Smooth muscle cell of the pulmonary artery (primary cell): ENCODE results near the gene KRTAP20-4. TPM values are rescaled to one million over a fixed set of nuclear protein-coding genes. Genes with fewer than 3 reads are reported as not detected.

Experiments
- total RNA-seq: library from RNA; depleted of rRNA; stranded (reverse); fragments of >200 nt; gene quantifications from 2 replicates; pipeline ENCODE4 v1.2.3, GENCODE V29; 2014

Gene KRTAP20-4
- not detected in 2 replicates for total RNA-seq

GRCh38 chr21:30620522-30620921, at the start of gene KRTAP20-4:
KRTAP20-4 (plus strand) TSS chr21:30620627.

GRCh38 chr21:30590297-30590696, 30.1 kb upstream of the KRTAP20-4 start, which contains the start of gene KRTAP22-2:
KRTAP22-2 (minus strand) TSS chr21:30590397.

GRCh38 chr21:30592140-30592539, 28.3 kb upstream of the KRTAP20-4 start, which contains the start of gene KRTAP6-3:
KRTAP6-3 (plus strand) TSS chr21:30592440; CDS start chr21:30592446, 6 bp downstream.

GRCh38 chr21:30598802-30599201, 21.6 kb upstream of the KRTAP20-4 start, which contains the start of gene KRTAP6-2:
KRTAP6-2 (minus strand) TSS chr21:30598902; CDS start chr21:30598874, 28 bp downstream.

GRCh38 chr21:30600787-30601186, 19.6 kb upstream of the KRTAP20-4 start, which contains the start of gene KRTAP22-1:
KRTAP22-1 (plus strand) TSS chr21:30601087.

GRCh38 chr21:30613836-30614235, 6.6 kb upstream of the KRTAP20-4 start, which contains the start of gene KRTAP6-1:
KRTAP6-1 (minus strand) TSS chr21:30613930; CDS start chr21:30613904, 26 bp downstream.

GRCh38 chr21:30616125-30616524, 4.3 kb upstream of the KRTAP20-4 start, which contains the start of gene KRTAP20-1:
KRTAP20-1 (plus strand) TSS chr21:30616425; CDS start chr21:30616455, 30 bp downstream.

GRCh38 chr21:30634906-30635305, 14.5 kb downstream of the KRTAP20-4 start, which contains the start of gene KRTAP20-2:
KRTAP20-2 (plus strand) TSS chr21:30635206; CDS start chr21:30635264, 58 bp downstream.

GRCh38 chr21:30642564-30642963, 22.1 kb downstream of the KRTAP20-4 start, which contains the start of gene KRTAP20-3:
KRTAP20-3 (plus strand) TSS chr21:30642864.

Other genes with a start within 250 kb of the KRTAP20-4 start
- not detected in 2 replicates for gene KRTAP13-2, start 248.4 kb upstream of the KRTAP20-4 start, total RNA-seq
- not detected in 2 replicates for gene KRTAP13-1, start 224.6 kb upstream of the KRTAP20-4 start, total RNA-seq
- gene KRTAP13-3, start 194.7 kb upstream of the KRTAP20-4 start, total RNA-seq: not detected in 2 replicates
- gene KRTAP13-4, start 190.4 kb upstream of the KRTAP20-4 start, total RNA-seq: not detected in 2 replicates
- gene KRTAP15-1, start 180.4 kb upstream of the KRTAP20-4 start, total RNA-seq: not detected in 2 replicates
- not detected in 2 replicates for gene KRTAP19-1, start 140.3 kb upstream of the KRTAP20-4 start, total RNA-seq
- gene KRTAP19-2, start 133.2 kb upstream of the KRTAP20-4 start, total RNA-seq: not detected in 2 replicates
- gene KRTAP19-3, start 128.6 kb upstream of the KRTAP20-4 start, total RNA-seq: not detected in 2 replicates
- not detected in 2 replicates for gene KRTAP19-4, start 123.5 kb upstream of the KRTAP20-4 start, total RNA-seq
- not detected in 2 replicates for gene KRTAP19-5, start 118.5 kb upstream of the KRTAP20-4 start, total RNA-seq
- gene KRTAP19-6, start 78.8 kb upstream of the KRTAP20-4 start, total RNA-seq: not detected in 2 replicates
- not detected in 2 replicates for gene KRTAP19-7, start 59.3 kb upstream of the KRTAP20-4 start, total RNA-seq
- gene KRTAP22-2, start 30.2 kb upstream of the KRTAP20-4 start, total RNA-seq: not detected in 2 replicates
- not detected in 2 replicates for gene KRTAP6-3, start 28.2 kb upstream of the KRTAP20-4 start, total RNA-seq
- gene KRTAP6-2, start 21.7 kb upstream of the KRTAP20-4 start, total RNA-seq: not detected in 2 replicates
- not detected in 2 replicates for gene KRTAP22-1, start 19.5 kb upstream of the KRTAP20-4 start, total RNA-seq
- gene KRTAP6-1, start 6.7 kb upstream of the KRTAP20-4 start, total RNA-seq: not detected in 2 replicates
- not detected in 2 replicates for gene KRTAP20-1, start 4.2 kb upstream of the KRTAP20-4 start, total RNA-seq
- not detected in 2 replicates for gene KRTAP20-2, start 14.6 kb downstream of the KRTAP20-4 start, total RNA-seq
- gene KRTAP20-3, start 22.2 kb downstream of the KRTAP20-4 start, total RNA-seq: not detected in 2 replicates
- gene KRTAP21-3, start 98.2 kb downstream of the KRTAP20-4 start, total RNA-seq: not detected in 2 replicates
- not detected in 2 replicates for gene KRTAP21-2, start 126.6 kb downstream of the KRTAP20-4 start, total RNA-seq
- gene KRTAP21-1, start 134.8 kb downstream of the KRTAP20-4 start, total RNA-seq: not detected in 2 replicates
- gene KRTAP8-1, start 192.6 kb downstream of the KRTAP20-4 start, total RNA-seq: not detected in 2 replicates
- not detected in 2 replicates for gene KRTAP7-1, start 209.1 kb downstream of the KRTAP20-4 start, total RNA-seq